K562 (cell line): ENCODE data around the gene FREM3. TPM values are rescaled to one million over a fixed set of nuclear protein-coding genes. Genes with fewer than 3 reads are reported as not detected.

Source experiments
- ATAC-seq: fragments of 200-7000 bp; cut with Tn5 transposase; 3 replicates; pipeline ENCODE4 v1.9.1; 2020; ENCODE audit warnings: moderate library complexity
- BruUV-seq: library from RNA; stranded (reverse); fragments of 400-500 nt; replicated peaks from 2 replicates; lab custom pipeline; 2021; lab: Mats Ljungman, UMichigan
- CTCF ChIA-PET: fragments of 300-600 bp; formaldehyde crosslinking; extraction: SDS; loops from one replicate; lab custom pipeline; 2021; ENCODE audit warnings: low intra/inter-chr PET ratio; lab: Yijun Ruan, JAX
- POLR2A ChIA-PET: fragments of 300-600, 350-650 bp; sonication (Branson Sonifier 250); formaldehyde crosslinking; extraction: SDS; loops from one replicate; lab custom pipeline; 2021; ENCODE audit warnings: antibody characterized with exemption, inconsistent platforms; lab: Yijun Ruan, JAX
- DNase-seq, 4 experiments: peaks; one replicate each; pipeline versions ENCODE4 v3.0.0 to v3.0.0-alpha.2; 2011 to 2018; ENCODE audit warnings: low spot score in 3 of 4, mixed read lengths in 3 of 4; ENCODE audit errors: extremely low read depth in 1 of 4
- FAIRE-seq: peaks from 2 replicates; lab custom pipeline; 2011; peaks lifted over from hg19 to GRCh38; lab: Jason Lieb, UNC
- H2AFZ ChIP-seq: 2 replicates; pipeline ENCODE4 v1.6.0; 2011; ENCODE audit warnings: low read depth, low read length, control low read depth, inconsistent platforms
- H3K27ac ChIP-seq: fragments of 200-600 bp; 3 replicates; pipeline ENCODE4 v1.8.0; 2011; ENCODE audit warnings: low read depth, mild to moderate bottlenecking, control low read depth, inconsistent platforms, low read length, moderate library complexity, mixed read lengths; ENCODE audit errors: extremely low read depth
- H3K27me3 ChIP-seq, 2 experiments: fragments of 300-600 bp in 1 of 2; 2 replicates in 1 of 2; 3 replicates in 1 of 2; pipeline versions ENCODE4 v1.6.0 to v1.8.0; 2011; ENCODE audit warnings: inconsistent platforms in 2 of 2, low read length in 2 of 2, mild to moderate bottlenecking in 1 of 2, mixed read lengths in 1 of 2, moderate library complexity in 1 of 2; ENCODE audit not compliant: control insufficient read depth in 2 of 2, insufficient read depth in 2 of 2
- H3K36me3 ChIP-seq: fragments of 300-600 bp; 3 replicates; pipeline ENCODE4 v1.8.0; 2011; ENCODE audit warnings: mild to moderate bottlenecking, low read length, inconsistent platforms; ENCODE audit not compliant: control insufficient read depth, insufficient read depth
- H3K4me1 ChIP-seq, 2 experiments: fragments of 200-600 bp in 1 of 2; replicated peaks in 1 of 2; 2 replicates in 1 of 2; 3 replicates in 1 of 2; pipeline versions ENCODE4 v1.5.1 to v1.8.0; 2011; ENCODE audit warnings: inconsistent platforms in 2 of 2, low read length in 2 of 2, mild to moderate bottlenecking in 1 of 2, mixed read lengths in 1 of 2, moderate library complexity in 1 of 2; ENCODE audit not compliant: control insufficient read depth in 2 of 2, insufficient read depth in 2 of 2
- H3K4me2 ChIP-seq: 2 replicates; pipeline ENCODE4 v1.6.1; 2011; ENCODE audit warnings: low read length, control low read depth, inconsistent platforms, mixed read lengths; ENCODE audit not compliant: insufficient read depth
- H3K4me3 ChIP-seq: fragments of 200-600 bp; sonication (generic), shearing (Covaris generic); 2 replicates; pipeline ENCODE4 v1.5.1; 2016; ENCODE audit warnings: control low read depth, inconsistent platforms
- H3K79me2 ChIP-seq: fragments of 200-600 bp; 3 replicates; pipeline ENCODE4 v1.8.0; 2011; ENCODE audit warnings: low read length, inconsistent platforms; ENCODE audit not compliant: control insufficient read depth, insufficient read depth
- H3K9ac ChIP-seq, 2 experiments: 2 replicates each; pipeline versions ENCODE4 v1.6.0 to v1.6.1; 2011; ENCODE audit warnings: low read depth in 2 of 2, low read length in 2 of 2, control low read depth in 1 of 2, inconsistent platforms in 1 of 2, mild to moderate bottlenecking in 1 of 2, mixed read lengths in 1 of 2; ENCODE audit not compliant: insufficient read depth in 1 of 2
- H3K9me1 ChIP-seq: one replicate; pipeline ENCODE4 v1.6.0; 2011; ENCODE audit warnings: inconsistent platforms, mild to moderate bottlenecking, low read length, moderate library complexity; ENCODE audit not compliant: control insufficient read depth, insufficient read depth
- H3K9me3 ChIP-seq: replicated peaks from 2 replicates; pipeline ENCODE4 v1.5.1; 2011; ENCODE audit warnings: low read depth, low read length, inconsistent platforms; ENCODE audit not compliant: control insufficient read depth, insufficient read depth
- H4K20me1 ChIP-seq: replicated peaks from 2 replicates; pipeline ENCODE4 v1.6.1; 2011; ENCODE audit warnings: low read length, inconsistent platforms, mixed read lengths; ENCODE audit not compliant: control insufficient read depth, insufficient read depth
- E2F1 ChIP-seq: sonication (generic); formaldehyde crosslinking; IDR thresholded peaks from 2 replicates; pipeline ENCODE4 v1.8.1; 2023; ENCODE audit warnings: mild to moderate bottlenecking, missing genetic modification reagents, moderate library complexity
- HDGF ChIP-seq: fragments of 450-650 bp; IDR thresholded peaks from 2 replicates; pipeline ENCODE4 v1.6.1; 2016
- MAFF ChIP-seq: IDR thresholded peaks from 2 replicates; pipeline ENCODE4 v1.6.1; 2012; ENCODE audit warnings: low read length, improper control_type of control experiment
- POLR2B ChIP-seq: fragments of 450-650 bp; IDR thresholded peaks from 2 replicates; pipeline ENCODE4 v1.6.1; 2018; ENCODE audit warnings: low read depth; ENCODE audit not compliant: partially characterized antibody
- SRSF7 ChIP-seq: fragments of 200-400 bp; formaldehyde crosslinking; optimal IDR thresholded peaks from 2 replicates; pipeline ENCODE3; 2017; ENCODE audit warnings: mild to moderate bottlenecking, low read depth, low read length
- STAT5B ChIP-seq: fragments of 250-450 bp; sonication (Bioruptor Pico); IDR thresholded peaks from 2 replicates; pipeline ENCODE4 v1.8.0; 2021; ENCODE audit warnings: mild to moderate bottlenecking, inconsistent platforms
- ZNF316 ChIP-seq: fragments of 450-650 bp; IDR thresholded peaks from 2 replicates; pipeline ENCODE4 v1.6.1; 2016
- ZNF586 ChIP-seq: fragments of 450-650 bp; formaldehyde crosslinking; conservative IDR thresholded peaks from 2 replicates; pipeline ENCODE4 v1.4.0; 2020; ENCODE audit warnings: mild to moderate bottlenecking, moderate library complexity
- WGBS: fragments of 100-300 bp; shearing (Covaris generic); methylation state at CpG from one replicate; pipeline ENCODE4 v1.1.6; 2016; ENCODE audit warnings: low coverage, mixed read lengths; ENCODE audit not compliant: insufficient coverage; ENCODE audit errors: missing lambda C conversion rate; 5-methylcytosine and 5-hydroxymethylcytosine counted together
- in situ Hi-C: fragments of 300-500 bp; cut with MboI; formaldehyde crosslinking; loops from 4 replicates; pipeline ENCODE4 v1.15.0; 2018; ENCODE audit warnings: inconsistent platforms, mixed read lengths
- intact Hi-C: fragments of 100-400 bp; cut with micrococcal nuclease; formaldehyde crosslinking; loops from 2 replicates; pipeline ENCODE4 v1.14.2; 2022
- polyA plus RNA-seq, 8 experiments: library from polyadenylated mRNA; depleted of rRNA in 4 of 8; stranded (reverse) in 5 of 8; unstranded in 3 of 8; fragments of >200 nt; fragmentation: Nextera tagmentation in 2 of 8; fragmentation: Illumina TruSeq in 1 of 8; extraction: Ambion mirVana in 2 of 8; extraction: Trizol in 1 of 8; gene quantifications; 2 replicates each; pipeline versions ENCODE4 v1.2.1 to v1.2.3, GENCODE V29; 2011 to 2014; ENCODE audit warnings: inconsistent platforms in 1 of 8, missing spikeins in 1 of 8
- total RNA-seq, 7 experiments: library from RNA; depleted of rRNA in 6 of 7; stranded (reverse); fragments of >200 nt in 6 of 7; fragmentation: Illumina TruSeq in 2 of 7; extraction: Trizol in 2 of 7; gene quantifications; 2 replicates each; pipeline versions ENCODE4 v1.2.1 to v1.2.3, GENCODE V29; 2011 to 2021; ENCODE audit warnings: low replicate concordance in 1 of 7
- TF ChIP-seq, protein P1 (sequence below): fragments of 250-450 bp; sonication (Bioruptor Pico); IDR thresholded peaks from 2 replicates; pipeline ENCODE4 v1.5.0; 2022; ENCODE audit warnings: mild to moderate bottlenecking

The FREM3 gene
- total and polyA plus RNA-seq, 9 of the 15 experiments (the other 6 are each of a cell fraction or from before 2014, with no cell fraction given) = not detected

GRCh38 chr4:143745874-143746273 lies 45.4 kb upstream of the FREM3 start:
- ATAC-seq (no peak), FAIRE-seq (no peak), DNase-seq (no peak)
- Histone ChIP-seq H3K4me1 (no peaks in the 10 kb centered on the region), H3K27me3 (no peaks in the 10 kb centered on the region), H3K9me3 (no peaks in the 10 kb centered on the region), H2AFZ (no peak overlapping the region), H4K20me1 (no peaks in the 10 kb centered on the region), H3K4me2 (no peak overlapping the region), H3K9me1 (no peaks in the 10 kb centered on the region), H3K79me2 (no peaks in the 10 kb centered on the region), H3K4me3 (no peak overlapping the region), H3K27ac (no peak overlapping the region), H3K36me3 (no peaks in the 10 kb centered on the region), H3K9ac (no peak overlapping the region)
- CTCF ChIA-PET = no interaction called here
- intact Hi-C loops (no loop called here), in situ Hi-C loops (no loop called here)
- BruUV-seq = no TSS peak
- POLR2A ChIA-PET = no interaction called here
- TF ChIP-seq, protein P1, sequence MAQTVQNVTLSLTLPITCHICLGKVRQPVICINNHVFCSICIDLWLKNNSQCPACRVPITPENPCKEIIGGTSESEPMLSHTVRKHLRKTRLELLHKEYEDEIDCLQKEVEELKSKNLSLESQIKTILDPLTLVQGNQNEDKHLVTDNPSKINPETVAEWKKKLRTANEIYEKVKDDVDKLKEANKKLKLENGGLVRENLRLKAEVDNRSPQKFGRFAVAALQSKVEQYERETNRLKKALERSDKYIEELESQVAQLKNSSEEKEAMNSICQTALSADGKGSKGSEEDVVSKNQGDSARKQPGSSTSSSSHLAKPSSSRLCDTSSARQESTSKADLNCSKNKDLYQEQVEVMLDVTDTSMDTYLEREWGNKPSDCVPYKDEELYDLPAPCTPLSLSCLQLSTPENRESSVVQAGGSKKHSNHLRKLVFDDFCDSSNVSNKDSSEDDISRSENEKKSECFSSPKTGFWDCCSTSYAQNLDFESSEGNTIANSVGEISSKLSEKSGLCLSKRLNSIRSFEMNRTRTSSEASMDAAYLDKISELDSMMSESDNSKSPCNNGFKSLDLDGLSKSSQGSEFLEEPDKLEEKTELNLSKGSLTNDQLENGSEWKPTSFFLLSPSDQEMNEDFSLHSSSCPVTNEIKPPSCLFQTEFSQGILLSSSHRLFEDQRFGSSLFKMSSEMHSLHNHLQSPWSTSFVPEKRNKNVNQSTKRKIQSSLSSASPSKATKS (CRISPR knock-in tag) = no peak
- TF ChIP-seq MAFF (peak; percentile 20; the same call in 1 of the 2 replicates), ZNF316 (peak; percentile 53; the same call in 1 of the 2 replicates)

- Histone ChIP-seq H4K20me1 (no peaks in the 10 kb centered on the region), H3K79me2 (no peaks in the 10 kb centered on the region), H3K4me1 (no peaks in the 10 kb centered on the region), H3K4me3 (no peak overlapping the region), H3K9ac (no peak overlapping the region), H3K4me2 (no peak overlapping the region), H2AFZ (no peak overlapping the region), H3K9me3 (no peaks in the 10 kb centered on the region), H3K27me3 (no peaks in the 10 kb centered on the region), H3K27ac (no peak overlapping the region), H3K9me1 (no peaks in the 10 kb centered on the region), H3K36me3 (no peaks in the 10 kb centered on the region)
- ChIA-PET POLR2A (no interaction called here), CTCF (no interaction called here)
- ATAC-seq (no peak), FAIRE-seq (no peak), DNase-seq (no peak)
- BruUV-seq = no TSS peak
- in situ Hi-C loops = no loop called here
- intact Hi-C loops = no loop called here
- WGBS = 11% methylated on average over 3 of the region's 3 CpGs
- TF ChIP-seq E2F1 = no peak
- no peak for TF ChIP-seq STAT5B (CRISPR knock-in tag)
- no peak for TF ChIP-seq SRSF7
- TF ChIP-seq HDGF = no peak
- no peak for TF ChIP-seq POLR2B
- TF ChIP-seq ZNF586 (CRISPR knock-in tag) = no peak
These were observed 43.1 kb upstream of the FREM3 start for GRCh38 chr4:143743591-143743990.
